Suppressor macrophage (primary cell): ENCODE results near the gene KCMF1.
"Not testable (repeated sequence)": the region's sequence is repeated elsewhere in the genome, so short reads cannot be mapped to it uniquely, and the experiment has no call there.

Source experiments
- DNase-seq, 4 experiments: peaks; one replicate each; pipeline ENCODE4 v3.0.0-alpha.2; 2020 to 2022
- total RNA-seq, 17 experiments: gene quantifications; one replicate each; lab custom pipeline; 2026; ENCODE audit warnings: mixed read lengths in 6 of 17, inconsistent platforms in 3 of 17; lab: John Stamatoyannopoulos, UW

Gene KCMF1
- total RNA-seq: 48.3 to 78.4 (median 57.2) reads per million in 17 experiments

- peak; percentile 69 to 90 (median 84) for DNase-seq
Observed at GRCh38 chr2:84970868-84971509, at the start of gene KCMF1. Gene KCMF1 (plus strand): TSS chr2:84971161. CDS start chr2:84971452, 291 bp downstream.

GRCh38 chr2:84923009-84923408 is 48.0 kb upstream of the KCMF1 start:
- DNase-seq: no peak

DNA sequence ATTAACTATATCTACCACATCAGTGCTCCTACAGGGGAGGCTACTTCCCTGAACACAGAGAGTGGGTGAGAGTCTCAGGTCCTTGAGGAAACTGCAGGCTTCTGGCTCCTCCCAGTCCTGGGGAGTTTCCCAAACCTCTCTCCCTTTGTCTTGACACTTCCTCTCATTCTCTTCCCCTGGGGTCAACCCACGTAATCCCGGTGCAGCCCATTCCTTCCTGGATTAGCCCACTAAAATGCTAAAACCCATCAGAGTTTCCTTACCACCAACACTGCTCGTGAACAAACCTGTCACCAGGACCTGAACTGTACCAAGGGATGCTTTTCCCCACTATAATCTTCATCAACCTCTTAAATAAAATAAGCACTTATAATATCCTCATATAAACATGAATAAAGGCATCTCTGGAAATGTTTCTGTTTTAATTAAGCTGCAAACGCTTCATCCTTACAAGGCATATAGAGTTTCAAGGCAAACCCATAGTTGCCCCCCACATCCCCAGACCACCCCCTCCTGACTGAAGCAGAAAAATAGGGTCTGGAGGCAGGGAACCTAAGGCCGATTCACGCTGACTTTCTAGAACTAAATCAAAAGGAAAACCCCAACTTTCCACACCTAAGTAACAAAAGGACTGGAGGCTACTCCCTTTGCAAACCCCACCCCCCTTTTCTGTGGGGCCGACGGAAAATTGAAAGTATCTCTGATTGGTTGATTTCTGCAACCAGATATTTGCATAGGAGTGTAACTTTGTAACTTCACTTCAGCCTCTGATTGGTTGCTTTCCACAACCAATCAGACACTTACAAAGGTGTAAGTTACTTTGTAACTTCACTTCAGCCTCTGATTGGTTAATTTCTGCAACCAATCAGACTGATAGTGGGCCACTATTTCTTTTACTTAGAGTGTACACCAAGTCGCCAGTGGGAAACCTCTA is 46.5 kb upstream of the KCMF1 start:
- DNase-seq: peak; percentile 60 to 84 (median 82)

DNA sequence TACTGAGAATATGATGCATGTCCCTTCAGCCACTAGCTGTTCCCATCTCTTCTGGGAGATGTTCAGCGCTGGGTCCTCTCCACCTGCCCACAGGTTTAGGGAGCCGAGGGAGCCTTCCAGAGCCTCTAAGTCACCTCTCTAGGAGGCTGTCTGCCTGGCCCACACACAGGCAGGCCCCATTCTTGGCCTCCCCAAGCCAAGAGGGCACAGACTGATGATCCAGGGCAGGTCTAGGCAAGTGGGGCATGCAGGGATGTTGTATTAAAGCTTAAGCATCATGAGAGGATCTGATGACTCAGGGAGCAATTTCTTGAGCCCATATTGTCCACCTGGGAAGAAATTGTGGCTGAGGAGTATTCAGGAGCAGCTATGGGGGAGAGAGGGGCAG is 45.6 kb upstream of the KCMF1 start:
- no peak for DNase-seq

- DNase-seq: peak; percentile 97 to 99 (median 98)
Observed at GRCh38 chr2:84925724-84926376, 45.1 kb upstream of the KCMF1 start.

DNA sequence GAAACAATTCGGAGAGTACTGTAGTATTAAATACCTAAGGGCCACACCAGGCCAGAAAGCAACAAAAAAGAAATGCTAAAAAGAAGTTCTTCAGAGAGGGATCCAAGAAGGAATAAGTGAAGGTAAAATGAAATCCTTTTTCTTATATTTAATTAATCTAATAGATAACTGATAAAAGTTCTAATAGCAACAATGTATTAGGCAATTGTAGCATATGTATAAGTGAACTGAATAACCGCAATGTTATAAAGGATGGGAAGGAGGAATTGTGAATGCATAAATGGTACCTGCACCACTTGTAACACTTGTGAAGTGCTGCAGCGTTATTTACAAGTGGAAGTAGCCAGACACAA is 43.7 kb upstream of the KCMF1 start:
- DNase-seq: no peak

DNA sequence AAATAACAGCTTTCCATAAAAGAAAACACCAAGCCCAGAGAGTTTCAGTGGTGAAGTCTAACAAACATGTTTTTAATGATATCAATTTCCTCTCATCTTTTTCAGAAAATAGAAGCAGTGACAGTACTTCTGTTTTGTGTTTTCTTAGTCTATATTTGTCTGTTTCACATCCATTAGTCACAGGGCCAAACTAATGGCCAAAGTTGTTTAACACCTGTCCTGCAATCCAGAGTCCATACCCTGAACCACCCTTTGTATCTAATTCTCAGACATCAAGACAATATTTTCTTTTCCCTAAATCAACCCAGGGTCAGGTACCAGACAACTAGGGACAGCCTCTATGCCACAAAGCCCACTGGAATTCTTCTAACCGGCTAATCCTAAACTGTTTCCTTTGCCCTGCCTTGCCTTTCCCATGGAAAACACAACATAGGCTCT is 39.6 kb upstream of the KCMF1 start:
- no peak for DNase-seq

- DNase-seq: no peak
Observed at GRCh38 chr2:84938194-84938879, 32.6 kb upstream of the KCMF1 start.

DNA sequence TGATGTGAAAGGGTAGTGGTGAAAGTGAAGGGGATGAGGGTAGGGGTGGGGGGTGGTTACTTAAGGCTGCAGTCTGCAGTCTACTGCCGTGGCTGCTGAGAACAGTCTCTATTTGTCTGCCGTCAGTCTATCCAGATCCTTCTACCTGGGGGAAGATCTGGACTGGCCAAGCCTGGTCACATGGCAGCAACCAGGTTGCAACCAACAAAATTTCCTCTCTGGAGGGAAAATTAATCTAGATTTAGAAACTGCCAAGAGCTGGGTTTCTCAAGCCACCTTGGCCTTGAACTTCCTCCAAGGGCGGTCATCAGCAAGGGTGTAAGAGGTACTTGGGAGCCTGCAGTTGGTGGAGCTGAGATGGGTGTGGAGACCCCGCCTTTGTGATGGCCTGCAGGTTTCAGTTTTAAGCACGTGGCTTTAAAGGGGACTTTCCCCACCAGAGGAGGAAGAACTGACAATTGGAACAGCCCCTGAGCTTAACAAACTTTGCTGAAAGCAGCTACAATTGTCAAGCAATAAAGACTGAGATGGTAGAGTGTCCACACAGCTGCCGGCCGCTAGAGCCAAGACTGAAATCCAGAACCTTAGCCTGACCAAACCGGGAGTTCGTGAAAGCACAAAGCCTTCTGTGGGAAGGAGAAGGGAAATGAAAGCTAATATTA is 31.4 kb upstream of the KCMF1 start:
- peak; percentile 67 to 84 (median 82) for DNase-seq

GRCh38 chr2:84940088-84940470 is 30.9 kb upstream of the KCMF1 start:
- DNase-seq: no peak

- DNase-seq: peak in 3 of 4 experiments; percentile 22 to 80 (median 60)
Observed at GRCh38 chr2:84940831-84941412, 30.0 kb upstream of the KCMF1 start.

GRCh38 chr2:84942166-84942565 is 28.8 kb upstream of the KCMF1 start:
- no peak for DNase-seq

DNA sequence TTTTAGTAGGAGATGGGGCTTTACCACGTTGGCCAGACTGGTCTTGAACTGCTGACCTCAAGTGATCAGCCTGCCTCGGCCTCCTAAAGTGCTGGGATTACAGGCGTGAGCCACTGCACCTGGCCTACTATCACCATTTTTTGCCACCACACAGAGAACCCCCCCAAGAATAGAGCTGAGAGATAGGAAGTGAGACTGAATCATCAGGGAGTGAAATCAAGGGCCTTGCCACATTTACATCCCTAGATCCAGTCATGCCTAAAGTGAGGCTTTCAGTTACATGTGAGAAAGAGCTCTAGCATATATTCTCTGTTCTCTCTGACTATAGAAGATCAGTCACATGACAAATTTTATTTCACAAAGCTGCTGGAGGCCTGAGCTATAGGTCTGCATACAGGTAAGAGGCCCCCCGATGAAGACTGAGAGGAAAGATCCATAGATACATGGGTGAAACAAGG is 28.0 kb upstream of the KCMF1 start:
- DNase-seq: peak; percentile 14 to 58 (median 36)

- no peak for DNase-seq
Observed at GRCh38 chr2:84944295-84944909, 26.6 kb upstream of the KCMF1 start.

DNA sequence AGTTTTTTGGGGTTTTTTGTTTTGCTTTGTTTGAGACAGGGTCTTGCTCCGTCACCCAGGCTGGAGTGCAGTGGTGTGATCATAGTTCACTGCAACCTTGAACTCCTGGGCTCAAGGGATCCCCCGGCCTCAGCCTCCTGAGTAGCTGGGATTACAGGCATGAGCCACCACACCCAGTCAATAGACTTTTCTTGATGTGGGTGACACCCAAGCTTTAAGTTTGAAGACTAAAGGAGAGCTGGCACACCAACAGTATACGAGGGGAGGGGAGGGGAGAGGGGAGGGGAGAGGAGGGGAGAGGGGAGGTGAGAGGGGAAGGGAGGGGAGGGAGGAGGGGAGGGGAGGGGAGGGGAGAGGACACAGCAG is 25.1 kb upstream of the KCMF1 start:
- DNase-seq: not testable (repeated sequence)

DNA sequence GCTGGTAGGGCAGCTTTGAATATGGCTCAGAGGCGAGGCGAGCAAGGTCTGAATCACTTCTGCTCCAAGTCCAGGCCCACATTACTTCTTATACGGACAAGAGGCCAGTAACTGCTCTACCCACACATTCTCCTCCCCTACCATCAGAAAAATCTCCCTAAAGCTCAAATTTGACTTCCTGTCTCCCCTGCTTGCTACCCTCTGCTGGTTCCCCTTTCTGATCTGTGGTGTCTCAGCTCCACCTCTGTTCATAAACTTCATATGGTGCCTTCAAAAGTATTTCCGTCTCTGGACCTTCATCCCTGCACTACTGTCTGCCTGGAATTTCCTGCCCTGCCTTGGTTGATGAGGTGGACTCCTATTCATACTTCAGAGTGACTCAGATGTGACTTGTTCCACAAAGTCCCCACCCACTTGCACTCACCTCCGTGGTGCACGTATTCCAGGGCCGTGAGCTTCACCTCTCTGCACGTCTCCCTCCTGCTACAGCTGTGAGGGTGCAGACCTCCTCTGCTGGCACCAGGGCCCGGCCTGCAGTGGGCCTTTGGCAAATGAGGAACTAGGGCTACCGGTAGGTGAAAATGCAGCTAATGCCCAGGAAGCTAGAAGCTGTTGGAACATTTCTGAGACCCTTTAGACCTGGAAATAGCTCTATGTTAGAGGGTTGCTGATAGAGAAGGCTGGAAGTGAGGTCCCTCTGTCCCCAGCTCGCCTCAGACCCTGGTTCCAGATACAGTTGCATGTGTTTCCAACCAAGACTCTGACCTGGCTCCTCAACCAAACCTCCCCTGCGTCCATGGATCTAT is 24.6 kb upstream of the KCMF1 start:
- peak; percentile 76 to 93 (median 86) for DNase-seq

GRCh38 chr2:84947010-84947593 is 23.9 kb upstream of the KCMF1 start:
- no peak for DNase-seq

- DNase-seq: no peak
Observed at GRCh38 chr2:84953535-84953934, 17.4 kb upstream of the KCMF1 start.

GRCh38 chr2:84954329-84954728 is 16.6 kb upstream of the KCMF1 start:
- DNase-seq: no peak
